Sigmoid colon (tissue), 7 donors: ENCODE measurements around the gene C19orf33. TPM values are rescaled to one million over a fixed set of nuclear protein-coding genes. Genes with fewer than 3 reads are reported as not detected.

Experiments
- DNase-seq: peaks from one replicate; pipeline ENCODE4 v3.0.0-alpha.2; 2019
- H3K27ac ChIP-seq, 4 donors: fragments of 200-600 bp; sonication (generic); one replicate each; pipeline ENCODE4 v1.5.1; 2016 to 2019; ENCODE audit warnings: mild to moderate bottlenecking in 1 of 4
- H3K27me3 ChIP-seq, 3 donors: fragments of 200-600 bp; sonication (generic); one replicate each; pipeline ENCODE4 v1.5.1; 2019; ENCODE audit warnings: mild to moderate bottlenecking in 1 of 3
- H3K36me3 ChIP-seq, 4 donors: fragments of 200-600 bp; sonication (generic); one replicate each; pipeline ENCODE4 v1.5.1; 2016 to 2019
- H3K4me1 ChIP-seq, 4 donors: fragments of 200-600 bp; sonication (generic); one replicate each; pipeline ENCODE4 v1.5.1; 2017 to 2019
- H3K4me3 ChIP-seq, 4 donors: fragments of 200-600 bp; sonication (generic); one replicate each; pipeline ENCODE4 v1.5.1; 2017 to 2019; ENCODE audit warnings: mild to moderate bottlenecking in 2 of 4, moderate library complexity in 1 of 4
- H3K9me3 ChIP-seq, 4 donors: fragments of 200-600 bp in 3 of 4; sonication (generic) in 3 of 4; one replicate each; pipeline versions ENCODE4 v1.5.1 to v1.6.1; 2013 to 2019
- CTCF ChIP-seq, 4 experiments: fragments of 450-650 bp in 3 of 4; fragments of 200-600 bp in 1 of 4; IDR thresholded peaks; one replicate each; pipeline ENCODE4 v1.5.1; 2016 to 2019; ENCODE audit warnings: antibody characterized with exemption in 4 of 4, mild to moderate bottlenecking in 3 of 4, moderate library complexity in 2 of 4
- EP300 ChIP-seq, 4 donors: sonication (generic); formaldehyde crosslinking; IDR thresholded peaks; one replicate each; pipeline ENCODE4 v1.6.1; 2017; ENCODE audit warnings: antibody characterized with exemption in 4 of 4
- POLR2A ChIP-seq, 2 donors: fragments of 450-650 bp; IDR thresholded peaks; one replicate each; pipeline ENCODE4 v1.6.1; 2016; ENCODE audit warnings: antibody characterized with exemption in 2 of 2, mild to moderate bottlenecking in 2 of 2, moderate library complexity in 2 of 2
- POLR2AphosphoS5 ChIP-seq, 4 donors: sonication (generic); formaldehyde crosslinking; IDR thresholded peaks; one replicate each; pipeline ENCODE4 v1.6.1; 2017; ENCODE audit warnings: antibody characterized with exemption in 4 of 4
- WGBS, 2 donors: extraction: QIAGEN DNeasy Blood & Tissue Kit; methylation state at CpG; one replicate each; pipeline ENCODE4 v1.1.7; 2013; 5-methylcytosine and 5-hydroxymethylcytosine counted together
- intact Hi-C: fragments of 100-400 bp; cut with DNase I; formaldehyde crosslinking; loops from one replicate; pipeline ENCODE4 v1.15.1; 2023
- polyA plus RNA-seq, 3 donors: library from polyadenylated mRNA; stranded (reverse); fragments of 200-250 nt; gene quantifications; one replicate each; pipeline ENCODE4 v1.2.3, GENCODE V29; 2013
- total RNA-seq, 4 donors: library from RNA; depleted of rRNA; stranded (reverse); fragments of >200 nt; gene quantifications; one replicate each; pipeline ENCODE4 v1.1.0, GENCODE V29; 2016
- donor health status: healthy with polysubstance abuse.
- donor health status: Bipolar disorder and iron deficiency.
- donor health status: healthy.

Gene C19orf33
- total and polyA plus RNA-seq, 7 donors, result 5.8 to 2,364 (median 704) TPM; not detected in 2

GRCh38 chr19:38340927-38341326 lies 36.9 kb downstream of the C19orf33 start:
- intact Hi-C loops, result no loop called here
- H3K27me3 ChIP-seq, result no peaks in the 10 kb centered on the region
- no peaks in the 10 kb centered on the region for H3K9me3 ChIP-seq
- DNase-seq, result no peak
- H3K4me1 ChIP-seq, result peaks cover 0 to 12% (median 8%) of the 10 kb centered on the region in 4 donors
- no peak overlapping the region for H3K27ac ChIP-seq
- H3K36me3 ChIP-seq, result peaks cover 0 to 6% (median 2%) of the 10 kb centered on the region in 4 donors
- H3K4me3 ChIP-seq, result no peak overlapping the region
- TF ChIP-seq POLR2AphosphoS5 (IDR thresholded peaks at IDR 0.05) (no peak), EP300 (IDR thresholded peaks at IDR 0.05) (no peak), POLR2A (IDR thresholded peaks at IDR 0.05) (no peak), CTCF (IDR thresholded peaks at IDR 0.05) (no peak)
- WGBS, 2 donors, result 95 to 96% methylated on average over 2 of the region's 2 CpGs

GRCh38 chr19:38346837-38347236 lies 42.8 kb downstream of the C19orf33 start:
- intact Hi-C loops, result no loop called here
- H3K27me3 ChIP-seq, result no peaks in the 10 kb centered on the region
- TF ChIP-seq POLR2A (IDR thresholded peaks at IDR 0.05) (no peak), POLR2AphosphoS5 (IDR thresholded peaks at IDR 0.05) (no peak), CTCF (IDR thresholded peaks at IDR 0.05) (no peak), EP300 (IDR thresholded peaks at IDR 0.05) (no peak)

GRCh38 chr19:38350883-38351282 lies 46.8 kb downstream of the C19orf33 start:
- H3K4me1 ChIP-seq, result no peaks in the 10 kb centered on the region
- 88 to 90% methylated on average over 3 of the region's 3 CpGs for WGBS, 2 donors
- no peak overlapping the region for H3K27ac ChIP-seq
- H3K27me3 ChIP-seq, result peaks cover 0 to 29% (median 6%) of the 10 kb centered on the region in 3 donors
- TF ChIP-seq POLR2A (IDR thresholded peaks at IDR 0.05) (no peak), CTCF (IDR thresholded peaks at IDR 0.05) (no peak), EP300 (IDR thresholded peaks at IDR 0.05) (no peak), POLR2AphosphoS5 (IDR thresholded peaks at IDR 0.05) (no peak)
- no peaks in the 10 kb centered on the region for H3K36me3 ChIP-seq
- no peak for DNase-seq
- H3K4me3 ChIP-seq, result no peak overlapping the region
- no peaks in the 10 kb centered on the region for H3K9me3 ChIP-seq
- intact Hi-C loops, result no loop called here

More at GRCh38 chr19:38346837-38347236, 42.8 kb downstream of the C19orf33 start:
- no peak overlapping the region for H3K27ac ChIP-seq
- DNase-seq, result no peak
- H3K36me3 ChIP-seq, result no peaks in the 10 kb centered on the region
- 75 to 87% methylated on average over 4 of the region's 4 CpGs for WGBS, 2 donors
- H3K4me1 ChIP-seq, result no peaks in the 10 kb centered on the region
- no peak overlapping the region for H3K4me3 ChIP-seq
- no peaks in the 10 kb centered on the region for H3K9me3 ChIP-seq

- TF ChIP-seq POLR2A (IDR thresholded peaks at IDR 0.05), result no peak
- TF ChIP-seq EP300 (IDR thresholded peaks at IDR 0.05), result no peak
- no peak for TF ChIP-seq POLR2AphosphoS5 (IDR thresholded peaks at IDR 0.05)
- no peak for TF ChIP-seq CTCF (IDR thresholded peaks at IDR 0.05)
- intact Hi-C loops, result no loop called here
- H3K9me3 ChIP-seq, result no peaks in the 10 kb centered on the region
- DNase-seq, result no peak
- H3K27me3 ChIP-seq, result peaks cover 0 to 40% (median 6%) of the 10 kb centered on the region in 3 donors
- H3K4me1 ChIP-seq, result no peaks in the 10 kb centered on the region
- no peaks in the 10 kb centered on the region for H3K36me3 ChIP-seq
- 60 to 77% methylated on average over 9 of the region's 9 CpGs for whole genome bisulfite sequencing, 2 donors
- H3K27ac ChIP-seq, result no peak overlapping the region
- no peak overlapping the region for H3K4me3 ChIP-seq
Observed at GRCh38 chr19:38351865-38352395, 47.9 kb downstream of the C19orf33 start.

DNA sequence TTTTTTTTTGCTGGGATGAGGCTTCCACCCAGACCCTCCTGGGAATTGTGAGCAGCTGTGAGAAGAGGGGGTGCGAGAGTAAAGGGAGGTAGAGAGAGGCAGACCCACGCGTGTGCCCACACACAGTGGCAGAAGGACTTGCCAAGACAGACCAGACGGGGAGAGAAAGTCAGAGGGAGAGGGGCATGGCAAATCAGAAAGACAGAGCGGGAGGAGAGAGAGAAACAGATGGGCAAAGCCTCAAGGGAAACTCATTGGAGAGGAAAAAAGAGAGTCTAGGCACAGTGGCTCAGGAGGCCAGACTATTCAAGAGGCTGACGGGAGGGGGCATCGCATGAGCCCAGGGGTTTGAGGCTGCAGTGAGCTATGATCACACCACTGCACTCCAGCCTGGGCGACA lies 48.6 kb downstream of the C19orf33 start:
- DNase-seq, result no peak
- H3K36me3 ChIP-seq, result no peaks in the 10 kb centered on the region
- no peaks in the 10 kb centered on the region for H3K9me3 ChIP-seq
- intact Hi-C loops, result no loop called here
- WGBS, 2 donors, result 80 to 83% methylated on average over 8 of the region's 8 CpGs
- no peak overlapping the region for H3K4me3 ChIP-seq
- H3K4me1 ChIP-seq, result no peaks in the 10 kb centered on the region
- no peak for TF ChIP-seq EP300 (IDR thresholded peaks at IDR 0.05)
- no peak for TF ChIP-seq CTCF (IDR thresholded peaks at IDR 0.05)
- TF ChIP-seq POLR2A (IDR thresholded peaks at IDR 0.05), result no peak
- no peak overlapping the region for H3K27ac ChIP-seq
- peaks cover 0 to 44% (median 6%) of the 10 kb centered on the region in 3 donors for H3K27me3 ChIP-seq
